DND-41 (cell line): Measurements from ENCODE around the gene SLC2A13.

Source experiments
- EZH2 ChIP-seq: IDR thresholded peaks from 3 replicates; pipeline ENCODE4 v1.6.1; 2012; ENCODE audit warnings: borderline replicate concordance, low read depth, mild to moderate bottlenecking, moderate library complexity, low read length, inconsistent platforms; ENCODE audit not compliant: severe bottlenecking
- TF ChIP-seq, protein P1 (sequence below): IDR thresholded peaks from 2 replicates; pipeline ENCODE4 v1.5.1; 2012; ENCODE audit warnings: borderline replicate concordance, low read length, moderate library complexity, mild to moderate bottlenecking; ENCODE audit not compliant: poor library complexity, severe bottlenecking; ENCODE audit errors: extremely low read depth

DNA sequence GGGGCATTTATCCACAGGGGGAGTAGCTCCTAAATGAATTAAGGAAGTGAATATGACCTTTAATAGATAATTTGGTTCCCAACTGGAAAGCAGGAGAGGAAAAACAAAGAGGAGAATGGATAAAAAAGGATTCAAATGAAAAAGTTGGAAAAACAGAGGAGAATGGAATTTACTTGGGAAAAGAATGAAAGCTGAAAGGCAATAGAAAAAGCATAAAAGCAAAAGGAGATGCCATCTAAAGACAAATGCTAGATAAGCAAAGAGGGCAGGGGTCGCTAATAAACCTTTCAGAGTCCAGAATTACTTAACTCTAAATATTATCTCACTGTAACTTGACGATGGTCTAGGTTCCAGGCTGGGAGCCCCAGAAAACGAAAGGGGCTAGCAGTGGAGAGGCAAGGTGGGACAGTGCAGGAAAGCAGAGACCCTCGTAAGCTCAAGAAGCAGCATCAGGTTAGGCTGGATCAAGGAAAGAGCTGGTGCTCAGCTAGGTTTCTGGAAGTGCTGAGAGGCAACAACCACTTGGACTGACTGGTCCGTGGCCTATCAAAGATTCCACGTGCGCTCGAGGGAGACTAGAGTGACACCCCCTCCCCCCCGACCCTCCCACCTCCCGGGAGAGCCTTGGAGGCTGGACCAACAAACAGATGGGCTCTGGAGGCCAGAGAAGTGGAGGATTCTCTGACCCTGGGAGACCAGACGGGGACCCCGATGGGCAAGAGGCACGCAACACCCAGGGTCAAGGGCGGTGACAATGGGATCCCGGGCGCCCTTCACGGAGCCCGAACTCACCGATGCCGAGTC, 1.2 kb downstream of the SLC2A13 start:
- TF ChIP-seq, protein P1, sequence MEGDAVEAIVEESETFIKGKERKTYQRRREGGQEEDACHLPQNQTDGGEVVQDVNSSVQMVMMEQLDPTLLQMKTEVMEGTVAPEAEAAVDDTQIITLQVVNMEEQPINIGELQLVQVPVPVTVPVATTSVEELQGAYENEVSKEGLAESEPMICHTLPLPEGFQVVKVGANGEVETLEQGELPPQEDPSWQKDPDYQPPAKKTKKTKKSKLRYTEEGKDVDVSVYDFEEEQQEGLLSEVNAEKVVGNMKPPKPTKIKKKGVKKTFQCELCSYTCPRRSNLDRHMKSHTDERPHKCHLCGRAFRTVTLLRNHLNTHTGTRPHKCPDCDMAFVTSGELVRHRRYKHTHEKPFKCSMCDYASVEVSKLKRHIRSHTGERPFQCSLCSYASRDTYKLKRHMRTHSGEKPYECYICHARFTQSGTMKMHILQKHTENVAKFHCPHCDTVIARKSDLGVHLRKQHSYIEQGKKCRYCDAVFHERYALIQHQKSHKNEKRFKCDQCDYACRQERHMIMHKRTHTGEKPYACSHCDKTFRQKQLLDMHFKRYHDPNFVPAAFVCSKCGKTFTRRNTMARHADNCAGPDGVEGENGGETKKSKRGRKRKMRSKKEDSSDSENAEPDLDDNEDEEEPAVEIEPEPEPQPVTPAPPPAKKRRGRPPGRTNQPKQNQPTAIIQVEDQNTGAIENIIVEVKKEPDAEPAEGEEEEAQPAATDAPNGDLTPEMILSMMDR: no peak
- TF ChIP-seq EZH2: no peak
